ENCODE results near the gene C12orf42.
A peak's percentile ranks its signal among the peaks of the same experiment; 100 is the strongest.

DNA sequence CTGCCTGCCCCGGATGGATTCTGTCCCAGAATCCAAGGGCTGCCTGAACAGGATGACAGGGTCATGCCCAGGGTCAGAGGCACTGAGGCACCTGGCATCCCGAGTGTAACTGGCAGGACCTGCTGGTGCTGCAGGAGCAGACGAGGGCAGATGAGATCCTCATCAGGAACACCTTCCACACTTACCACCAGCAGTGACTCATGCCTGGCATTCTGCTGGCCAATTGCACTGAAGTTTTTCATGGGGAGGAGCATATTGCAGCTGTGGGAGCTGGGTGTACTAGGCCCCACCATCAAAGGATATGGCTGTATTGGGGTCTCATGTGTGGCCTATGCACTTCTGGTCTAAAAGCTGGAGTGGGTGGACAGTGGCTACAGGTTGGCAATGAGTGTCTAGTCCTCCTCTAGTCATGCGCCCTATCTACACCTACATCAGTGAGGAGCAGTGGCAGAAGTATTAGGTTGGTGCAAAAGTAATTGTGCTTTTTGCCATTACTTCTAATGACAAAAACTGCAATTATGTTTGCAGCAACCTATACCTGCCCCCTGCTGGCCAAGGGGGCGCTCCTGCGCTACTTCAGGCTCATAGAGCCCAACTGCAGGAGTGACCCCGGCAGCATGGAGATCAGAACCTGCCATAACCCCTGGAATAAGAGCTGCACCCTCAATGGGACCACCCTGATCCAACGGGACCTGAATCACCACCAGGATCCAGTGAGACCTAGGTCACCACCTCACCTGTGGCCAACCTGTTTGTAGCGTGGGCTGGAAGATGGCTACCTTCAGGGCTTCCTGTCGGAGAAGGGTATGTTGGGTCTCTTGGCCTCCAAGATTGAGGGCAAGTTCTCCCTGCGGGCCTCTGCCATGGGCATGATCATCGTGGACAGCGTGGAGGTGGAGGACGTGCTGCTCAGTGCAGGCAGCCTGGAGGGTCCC is 8.0 kb upstream of the C12orf42 start:
- TF ChIP-seq CTCF (IDR thresholded peaks at IDR 0.05) = peak in 3 of 4 experiments; percentile 12 to 54 (median 50)
- no peak for TF ChIP-seq POLR2A (IDR thresholded peaks at IDR 0.05)
- TF ChIP-seq POLR2AphosphoS5 (IDR thresholded peaks at IDR 0.05) = no peak

Data from prostate gland (tissue), 2 donors.